SU-DHL-6 (cell line): ENCODE results near the gene POU3F2.

Experiments
- H2AFZ ChIP-seq: fragments of 200-600 bp; sonication (generic); 2 replicates; pipeline ENCODE4 v1.6.1; 2014; ENCODE audit warnings: low read depth, mild to moderate bottlenecking, moderate library complexity, mixed read lengths, antibody characterized with exemption, low read length; ENCODE audit not compliant: severe bottlenecking
- H3F3A ChIP-seq: fragments of 200-600 bp; shearing (Covaris generic); 2 replicates; pipeline ENCODE4 v1.6.0; 2016; ENCODE audit warnings: antibody characterized with exemption, mild to moderate bottlenecking; ENCODE audit not compliant: insufficient read depth
- H3K27ac ChIP-seq: fragments of 200-600 bp; sonication (generic); 2 replicates; pipeline ENCODE4 v1.5.1; 2016; ENCODE audit warnings: low read depth, mild to moderate bottlenecking, low read length, moderate library complexity, mixed read lengths
- H3K27me3 ChIP-seq: fragments of 200-600 bp; sonication (generic), shearing (Covaris generic); 2 replicates; pipeline ENCODE4 v1.6.0; 2014; ENCODE audit warnings: mild to moderate bottlenecking, low read length
- H3K36me3 ChIP-seq: fragments of 200-600 bp; sonication (generic); 2 replicates; pipeline ENCODE4 v1.6.1; 2014; ENCODE audit warnings: mild to moderate bottlenecking, low read length, mixed read lengths
- H3K4me2 ChIP-seq: fragments of 300-600, 200-600 bp; shearing (Covaris generic), sonication (generic); 2 replicates; pipeline ENCODE4 v1.6.0; 2014; ENCODE audit warnings: low read length, low read depth, mild to moderate bottlenecking; ENCODE audit not compliant: poor library complexity, severe bottlenecking
- H3K4me3 ChIP-seq: fragments of 200-600 bp; sonication (generic); 2 replicates; pipeline ENCODE4 v1.5.1; 2014; ENCODE audit warnings: antibody characterized with exemption, low read length, mild to moderate bottlenecking, mixed read lengths; ENCODE audit not compliant: insufficient read depth, poor library complexity, severe bottlenecking
- H3K79me2 ChIP-seq: fragments of 200-600 bp; sonication (generic); 2 replicates; pipeline ENCODE4 v1.6.1; 2014; ENCODE audit warnings: mild to moderate bottlenecking, low read length, moderate library complexity; ENCODE audit not compliant: insufficient read depth
- H3K9ac ChIP-seq: fragments of 200-600 bp; sonication (generic); 2 replicates; pipeline ENCODE4 v1.7.0; 2014; ENCODE audit warnings: mild to moderate bottlenecking, low read length
- H3K9me2 ChIP-seq: fragments of 200-600 bp; sonication (generic); replicated peaks from 2 replicates; pipeline ENCODE4 v1.6.1; 2014; ENCODE audit warnings: low read length; ENCODE audit not compliant: insufficient read depth
- H3K9me3 ChIP-seq: fragments of 200-600 bp; sonication (generic); 2 replicates; pipeline ENCODE4 v1.6.1; 2014; ENCODE audit warnings: low read length, mixed read lengths; ENCODE audit not compliant: insufficient read depth
- H4K20me1 ChIP-seq: fragments of 200-600 bp; sonication (generic); 2 replicates; pipeline ENCODE4 v1.6.1; 2014; ENCODE audit warnings: low read depth, mild to moderate bottlenecking, antibody characterized with exemption, low read length, moderate library complexity, mixed read lengths
- EZH2phosphoT487 ChIP-seq: fragments of 200-600 bp; sonication (generic), shearing (Covaris generic); conservative IDR thresholded peaks from 2 replicates; pipeline ENCODE4 v1.6.1; 2018; ENCODE audit warnings: mild to moderate bottlenecking, antibody characterized with exemption, low read length, moderate library complexity, mixed read lengths
- TF ChIP-seq, protein P1 (sequence below): fragments of 200-600 bp; sonication (generic); IDR thresholded peaks from one replicate; pipeline ENCODE4 v1.5.1; 2017; ENCODE audit warnings: antibody characterized with exemption, mild to moderate bottlenecking, low read length, moderate library complexity; ENCODE audit not compliant: insufficient read depth, poor library complexity, severe bottlenecking

The POU3F2 gene

GRCh38 chr6:98831057-98831958 lies 3.1 kb upstream of the POU3F2 start:
- TF ChIP-seq, protein P1, sequence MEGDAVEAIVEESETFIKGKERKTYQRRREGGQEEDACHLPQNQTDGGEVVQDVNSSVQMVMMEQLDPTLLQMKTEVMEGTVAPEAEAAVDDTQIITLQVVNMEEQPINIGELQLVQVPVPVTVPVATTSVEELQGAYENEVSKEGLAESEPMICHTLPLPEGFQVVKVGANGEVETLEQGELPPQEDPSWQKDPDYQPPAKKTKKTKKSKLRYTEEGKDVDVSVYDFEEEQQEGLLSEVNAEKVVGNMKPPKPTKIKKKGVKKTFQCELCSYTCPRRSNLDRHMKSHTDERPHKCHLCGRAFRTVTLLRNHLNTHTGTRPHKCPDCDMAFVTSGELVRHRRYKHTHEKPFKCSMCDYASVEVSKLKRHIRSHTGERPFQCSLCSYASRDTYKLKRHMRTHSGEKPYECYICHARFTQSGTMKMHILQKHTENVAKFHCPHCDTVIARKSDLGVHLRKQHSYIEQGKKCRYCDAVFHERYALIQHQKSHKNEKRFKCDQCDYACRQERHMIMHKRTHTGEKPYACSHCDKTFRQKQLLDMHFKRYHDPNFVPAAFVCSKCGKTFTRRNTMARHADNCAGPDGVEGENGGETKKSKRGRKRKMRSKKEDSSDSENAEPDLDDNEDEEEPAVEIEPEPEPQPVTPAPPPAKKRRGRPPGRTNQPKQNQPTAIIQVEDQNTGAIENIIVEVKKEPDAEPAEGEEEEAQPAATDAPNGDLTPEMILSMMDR = no peak
- TF ChIP-seq EZH2phosphoT487 = no peak
- H3K79me2 ChIP-seq = no peaks in the 10 kb centered on the region
- no peak overlapping the region for H3K4me3 ChIP-seq
- H3K27me3 ChIP-seq = no peaks in the 10 kb centered on the region
- H3K4me2 ChIP-seq = no peak overlapping the region
- no peak overlapping the region for H3K9ac ChIP-seq
- no peaks in the 10 kb centered on the region for H3K36me3 ChIP-seq
- H2AFZ ChIP-seq = no peak overlapping the region
- no peaks in the 10 kb centered on the region for H4K20me1 ChIP-seq
- no peaks in the 10 kb centered on the region for H3K9me2 ChIP-seq
- H3K9me3 ChIP-seq = no peaks in the 10 kb centered on the region
- no peak overlapping the region for H3K27ac ChIP-seq
- no peaks in the 10 kb centered on the region for H3F3A ChIP-seq

GRCh38 chr6:98831959-98832283 lies 2.5 kb upstream of the POU3F2 start:
- H3K4me2 ChIP-seq = no peak overlapping the region
- TF ChIP-seq, protein P1 = no peak
- no peak for TF ChIP-seq EZH2phosphoT487
- no peaks in the 10 kb centered on the region for H3K9me3 ChIP-seq
- no peak overlapping the region for H2AFZ ChIP-seq
- H3K27ac ChIP-seq = no peak overlapping the region
- no peaks in the 10 kb centered on the region for H3K79me2 ChIP-seq
- H3K4me3 ChIP-seq = no peak overlapping the region
- H3K9me2 ChIP-seq = no peaks in the 10 kb centered on the region
- H3K27me3 ChIP-seq = no peaks in the 10 kb centered on the region
- H4K20me1 ChIP-seq = no peaks in the 10 kb centered on the region
- H3F3A ChIP-seq = no peaks in the 10 kb centered on the region
- H3K9ac ChIP-seq = no peak overlapping the region
- H3K36me3 ChIP-seq = no peaks in the 10 kb centered on the region

DNA sequence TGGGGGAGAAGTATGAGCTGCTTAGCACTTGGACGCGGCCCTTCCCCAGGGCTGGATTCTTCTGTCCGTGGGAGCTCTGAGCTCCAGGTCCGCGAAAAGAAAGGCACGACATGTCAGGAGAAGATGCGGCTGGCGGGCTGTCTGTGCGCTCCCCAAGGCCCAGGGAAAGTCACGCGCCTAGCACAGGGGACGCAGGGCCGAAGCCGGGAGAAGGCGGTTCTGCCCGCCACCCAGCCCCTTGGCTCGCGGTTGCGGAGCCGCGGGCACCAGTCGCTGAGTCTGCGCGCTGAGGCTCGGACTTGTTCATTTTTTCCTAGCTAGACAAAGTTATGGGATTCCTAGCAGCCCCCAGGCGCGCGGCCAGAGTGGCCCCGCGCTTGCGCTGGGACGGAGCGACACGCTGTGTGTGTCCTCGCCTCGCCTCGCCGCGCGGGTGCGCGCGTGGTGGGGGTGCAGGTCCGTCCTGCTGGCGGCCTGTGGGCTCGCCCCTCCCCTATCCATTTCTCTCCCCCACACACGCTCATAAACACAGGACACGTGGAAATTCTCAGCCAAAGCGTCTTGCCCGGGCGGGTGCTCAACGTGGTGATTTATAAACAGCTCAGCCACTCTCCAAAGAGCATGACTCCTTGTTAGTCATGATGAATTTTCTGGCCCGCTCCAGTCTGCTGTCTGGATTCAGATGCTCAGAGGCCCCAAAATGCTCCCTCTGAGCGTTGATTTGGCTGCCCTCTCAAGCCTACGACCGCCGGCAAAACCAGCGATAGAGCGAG lies 1.9 kb upstream of the POU3F2 start:
- Histone ChIP-seq H3K79me2 (no peaks in the 10 kb centered on the region), H3K9me2 (no peaks in the 10 kb centered on the region), H3K4me2 (no peak overlapping the region), H3K36me3 (no peaks in the 10 kb centered on the region), H3F3A (no peaks in the 10 kb centered on the region), H3K27ac (no peak overlapping the region), H4K20me1 (no peaks in the 10 kb centered on the region), H3K27me3 (no peaks in the 10 kb centered on the region), H3K9ac (no peak overlapping the region), H3K9me3 (no peaks in the 10 kb centered on the region), H3K4me3 (no peak overlapping the region), H2AFZ (no peak overlapping the region)
- TF ChIP-seq, protein P1 = no peak
- TF ChIP-seq EZH2phosphoT487 = no peak
